ENCODE results near the gene MT2A. TPM values are rescaled to one million over a fixed set of nuclear protein-coding genes. Genes with fewer than 3 reads are reported as not detected.
A peak's percentile ranks its signal among the peaks of the same experiment; 100 is the strongest.

MT2A gene
- total and polyA plus RNA-seq, 2 of the 4 experiments (the other 2 are of a cell fraction) = 25.5 to 621 TPM

GRCh38 chr16:56603589-56603988 is 4.8 kb upstream of the MT2A start:
- no TSS peak for BruUV-seq (replicated peaks)
- H2BK20ac ChIP-seq (ENCODE audit: low read depth, low read length) = peak overlapping the region; percentile 58; the same call in 1 of the 2 replicates
- dilution Hi-C loops (cut with HindIII; ENCODE audit: low sequenced_read_pairs, unreplicated experiment) (no loop called here), in situ Hi-C loops (cut with MboI; ENCODE audit: low sequenced_read_pairs) (loop anchor here (5.0 kb wide), 1 partner anchor 91 kb away; no protein-coding TSS in a partner anchor), intact Hi-C loops (cut with micrococcal nuclease) (loop anchor here (10.0 kb wide), 2 partner anchors 181 to 249 kb away; no protein-coding TSS in a partner anchor)
- peak overlapping the region; percentile 41; the same call in 1 of the 2 replicates for H3K4ac ChIP-seq (ENCODE audit: low read depth, low read length)
- H3K18ac ChIP-seq (ENCODE audit: low read depth, low read length) = no peak overlapping the region
- H3K23ac ChIP-seq (ENCODE audit: low read depth, low read length) = no peak overlapping the region
- H2BK15ac ChIP-seq (ENCODE audit: low read depth, low read length) = peak overlapping the region; percentile 46; the same call in 2 of the 3 replicates
- H3K27me3 ChIP-seq (ENCODE audit: control insufficient read depth, insufficient read depth, low read length) = no peaks in the 10 kb centered on the region
- H3K36me3 ChIP-seq (ENCODE audit: control insufficient read depth, insufficient read depth, low read length) = no peaks in the 10 kb centered on the region
- peak overlapping the region; percentile 26 for H2AK9ac ChIP-seq (replicated peaks; ENCODE audit: low read depth, low read length, poor library complexity)
- no peak overlapping the region for H3K4me3 ChIP-seq (ENCODE audit: insufficient read depth, low read depth, low read length)
- no CpG with 5 or more reads among the region's 4 CpGs for WGBS, 2 experiments (ENCODE audit: extremely low coverage in 2 of 2, insufficient read length in 1 of 2)
- peak overlapping the region; percentile 16 for H2AFZ ChIP-seq (replicated peaks; ENCODE audit: low read length, poor library complexity)
- peaks cover 0 to 12% of the 10 kb centered on the region in 2 experiments; a peak in 1 of 4 replicates for H3K79me1 ChIP-seq (ENCODE audit: low read depth in 1 of 2, low read length in 2 of 2)
- H3K9me1 ChIP-seq (ENCODE audit: insufficient read depth, low read length) = peaks cover 15% of the 10 kb centered on the region
- no peak for ATAC-seq (ENCODE audit: low read depth)
- H3K4me1 ChIP-seq (ENCODE audit: control insufficient read depth, insufficient read depth, low read length) = peaks cover 11% of the 10 kb centered on the region
- no peak overlapping the region for H3K56ac ChIP-seq (ENCODE audit: extremely low read depth, insufficient read depth, low read length)
- H3K9me3 ChIP-seq (ENCODE audit: control insufficient read depth, insufficient read depth, low read length) = no peaks in the 10 kb centered on the region
- H2BK5ac ChIP-seq (ENCODE audit: low read depth, low read length, poor library complexity, severe bottlenecking) = no peak overlapping the region
- ChIA-PET POLR2A (ENCODE audit: unreplicated experiment) (no interaction called here), CTCF (interaction anchor here (0.6 to 1.3 kb wide), 5 partner anchors 9 to 242 kb away, joined by 3 to 10 read pairs (median 3); no protein-coding TSS in a partner anchor)
- no peak for TF ChIP-seq MAFK (IDR thresholded peaks at IDR 0.05; ENCODE audit: low read depth, low read length)
- peak; percentile 56 for TF ChIP-seq RAD21 (IDR thresholded peaks at IDR 0.05; ENCODE audit: low read length)
- no peak for TF ChIP-seq POLR2A (IDR thresholded peaks at IDR 0.05; ENCODE audit: low read depth, low read length)
- peak; percentile 42 for TF ChIP-seq SMC3 (IDR thresholded peaks at IDR 0.05; ENCODE audit: low read depth, low read length)
- peak; percentile 47 for TF ChIP-seq CTCF (conservative IDR thresholded peaks at IDR 0.05; ENCODE audit: low read depth, low read length)
- no peak overlapping the region for H3K27ac ChIP-seq (ENCODE audit: insufficient read depth, low read length)
- peak overlapping the region; percentile 60; the same call in 1 of the 2 replicates for H2BK120ac ChIP-seq (ENCODE audit: low read depth, low read length)
- H3K14ac ChIP-seq (replicated peaks; ENCODE audit: low read depth, low read length) = no peak overlapping the region; the same call in 1 of the 2 replicates
- H4K5ac ChIP-seq (ENCODE audit: low read depth, low read length) = no peak overlapping the region
- H4K8ac ChIP-seq (ENCODE audit: low read depth in 2 of 2, low read length in 2 of 2) = peak overlapping the region in 1 of 2 experiments; percentile 39; a peak in 1 of 4 replicates
- no peak overlapping the region for H3K4me2 ChIP-seq (ENCODE audit: low read depth, low read length)
- H4K20me1 ChIP-seq (ENCODE audit: insufficient read depth, low read length) = peaks cover 11% of the 10 kb centered on the region
- H2AK5ac ChIP-seq (ENCODE audit: low read depth, low read length) = peak overlapping the region; percentile 74
- DNase-seq = peak; percentile 53
- no peak overlapping the region for H3K9ac ChIP-seq (ENCODE audit: low read depth, low read length)
- peak overlapping the region; percentile 21; the same call in 1 of the 2 replicates for H4K91ac ChIP-seq (ENCODE audit: insufficient read depth, low read depth, low read length)
